ENCODE measurements around the gene HPCAL1. TPM values are rescaled to one million over a fixed set of nuclear protein-coding genes. Genes with fewer than 3 reads are reported as not detected.

HPCAL1 gene
- total RNA-seq, 1 donor, result 34.7 TPM

- Histone ChIP-seq H3K9me3 (ENCODE audit: low read depth, low read length) (no peaks in the 10 kb centered on the region), H3K27me3 (ENCODE audit: insufficient read depth, low read length) (no peaks in the 10 kb centered on the region), H3K4me3 (ENCODE audit: low read length) (no peak overlapping the region), H3K4me1 (ENCODE audit: insufficient read depth, low read length) (peaks cover 22% of the 10 kb centered on the region)
Observed at GRCh38 chr2:10276481-10277292, 26.0 kb upstream of the HPCAL1 start.

GRCh38 chr2:10277293-10278028 lies 25.2 kb upstream of the HPCAL1 start:
- Histone ChIP-seq H3K4me3 (ENCODE audit: low read length) (no peak overlapping the region), H3K4me1 (ENCODE audit: insufficient read depth, low read length) (peaks cover 29% of the 10 kb centered on the region), H3K9me3 (ENCODE audit: low read depth, low read length) (no peaks in the 10 kb centered on the region), H3K27me3 (ENCODE audit: insufficient read depth, low read length) (no peaks in the 10 kb centered on the region)

GRCh38 chr2:10278029-10278762 lies 24.5 kb upstream of the HPCAL1 start:
- Histone ChIP-seq H3K4me1 (ENCODE audit: insufficient read depth, low read length) (peaks cover 36% of the 10 kb centered on the region), H3K27me3 (ENCODE audit: insufficient read depth, low read length) (no peaks in the 10 kb centered on the region), H3K9me3 (ENCODE audit: low read depth, low read length) (no peaks in the 10 kb centered on the region), H3K4me3 (ENCODE audit: low read length) (no peak overlapping the region)

- no peaks in the 10 kb centered on the region for H3K9me3 ChIP-seq (ENCODE audit: low read depth, low read length)
- no peaks in the 10 kb centered on the region for H3K27me3 ChIP-seq (ENCODE audit: insufficient read depth, low read length)
- peaks cover 44% of the 10 kb centered on the region for H3K4me1 ChIP-seq (ENCODE audit: insufficient read depth, low read length)
- H3K4me3 ChIP-seq (ENCODE audit: low read length), result no peak overlapping the region
Observed at GRCh38 chr2:10278763-10279471, 23.8 kb upstream of the HPCAL1 start.

- Histone ChIP-seq H3K4me3 (ENCODE audit: low read length) (no peak overlapping the region), H3K4me1 (ENCODE audit: insufficient read depth, low read length) (peaks cover 49% of the 10 kb centered on the region), H3K27me3 (ENCODE audit: insufficient read depth, low read length) (no peaks in the 10 kb centered on the region), H3K9me3 (ENCODE audit: low read depth, low read length) (no peaks in the 10 kb centered on the region)
Observed at GRCh38 chr2:10279472-10279870, 23.2 kb upstream of the HPCAL1 start.

- Histone ChIP-seq H3K27me3 (ENCODE audit: insufficient read depth, low read length) (no peaks in the 10 kb centered on the region), H3K4me1 (ENCODE audit: insufficient read depth, low read length) (peaks cover 54% of the 10 kb centered on the region), H3K9me3 (ENCODE audit: low read depth, low read length) (no peaks in the 10 kb centered on the region), H3K4me3 (ENCODE audit: low read length) (no peak overlapping the region)
Observed at GRCh38 chr2:10279946-10280463, 22.7 kb upstream of the HPCAL1 start.

GRCh38 chr2:10281891-10282290 lies 20.8 kb upstream of the HPCAL1 start:
- Histone ChIP-seq H3K27me3 (ENCODE audit: insufficient read depth, low read length) (no peaks in the 10 kb centered on the region), H3K4me3 (ENCODE audit: low read length) (no peak overlapping the region), H3K4me1 (ENCODE audit: insufficient read depth, low read length) (peaks cover 73% of the 10 kb centered on the region), H3K9me3 (ENCODE audit: low read depth, low read length) (no peaks in the 10 kb centered on the region)

- Histone ChIP-seq H3K9me3 (ENCODE audit: low read depth, low read length) (no peaks in the 10 kb centered on the region), H3K27me3 (ENCODE audit: insufficient read depth, low read length) (no peaks in the 10 kb centered on the region), H3K4me1 (ENCODE audit: insufficient read depth, low read length) (peaks cover 70% of the 10 kb centered on the region), H3K4me3 (ENCODE audit: low read length) (no peak overlapping the region)
Observed at GRCh38 chr2:10282611-10283105, 20.0 kb upstream of the HPCAL1 start.

- Histone ChIP-seq H3K4me1 (ENCODE audit: insufficient read depth, low read length) (peaks cover 66% of the 10 kb centered on the region), H3K4me3 (ENCODE audit: low read length) (no peak overlapping the region), H3K9me3 (ENCODE audit: low read depth, low read length) (no peaks in the 10 kb centered on the region), H3K27me3 (ENCODE audit: insufficient read depth, low read length) (no peaks in the 10 kb centered on the region)
Observed at GRCh38 chr2:10283106-10284062, 19.3 kb upstream of the HPCAL1 start.

GRCh38 chr2:10284108-10284870 lies 18.4 kb upstream of the HPCAL1 start:
- Histone ChIP-seq H3K4me1 (ENCODE audit: insufficient read depth, low read length) (peaks cover 62% of the 10 kb centered on the region), H3K4me3 (ENCODE audit: low read length) (no peak overlapping the region), H3K9me3 (ENCODE audit: low read depth, low read length) (no peaks in the 10 kb centered on the region), H3K27me3 (ENCODE audit: insufficient read depth, low read length) (no peaks in the 10 kb centered on the region)

GRCh38 chr2:10285191-10285555 lies 17.5 kb upstream of the HPCAL1 start:
- Histone ChIP-seq H3K4me3 (ENCODE audit: low read length) (no peak overlapping the region), H3K9me3 (ENCODE audit: low read depth, low read length) (no peaks in the 10 kb centered on the region)

GRCh38 chr2:10285556-10286198 lies 17.0 kb upstream of the HPCAL1 start:
- no peaks in the 10 kb centered on the region for H3K27me3 ChIP-seq (ENCODE audit: insufficient read depth, low read length)
- no peaks in the 10 kb centered on the region for H3K9me3 ChIP-seq (ENCODE audit: low read depth, low read length)
- H3K4me3 ChIP-seq (ENCODE audit: low read length), result no peak overlapping the region
- peaks cover 62% of the 10 kb centered on the region for H3K4me1 ChIP-seq (ENCODE audit: insufficient read depth, low read length)

More at GRCh38 chr2:10285191-10285555, 17.5 kb upstream of the HPCAL1 start:
- H3K4me1 ChIP-seq (ENCODE audit: insufficient read depth, low read length), result peaks cover 62% of the 10 kb centered on the region
- no peaks in the 10 kb centered on the region for H3K27me3 ChIP-seq (ENCODE audit: insufficient read depth, low read length)
